ENCODE measurements around the gene ZNRF1.

GRCh38 chr16:75053791-75054555 lies 55.1 kb downstream of the ZNRF1 start:
- TF ChIP-seq, protein P1, sequence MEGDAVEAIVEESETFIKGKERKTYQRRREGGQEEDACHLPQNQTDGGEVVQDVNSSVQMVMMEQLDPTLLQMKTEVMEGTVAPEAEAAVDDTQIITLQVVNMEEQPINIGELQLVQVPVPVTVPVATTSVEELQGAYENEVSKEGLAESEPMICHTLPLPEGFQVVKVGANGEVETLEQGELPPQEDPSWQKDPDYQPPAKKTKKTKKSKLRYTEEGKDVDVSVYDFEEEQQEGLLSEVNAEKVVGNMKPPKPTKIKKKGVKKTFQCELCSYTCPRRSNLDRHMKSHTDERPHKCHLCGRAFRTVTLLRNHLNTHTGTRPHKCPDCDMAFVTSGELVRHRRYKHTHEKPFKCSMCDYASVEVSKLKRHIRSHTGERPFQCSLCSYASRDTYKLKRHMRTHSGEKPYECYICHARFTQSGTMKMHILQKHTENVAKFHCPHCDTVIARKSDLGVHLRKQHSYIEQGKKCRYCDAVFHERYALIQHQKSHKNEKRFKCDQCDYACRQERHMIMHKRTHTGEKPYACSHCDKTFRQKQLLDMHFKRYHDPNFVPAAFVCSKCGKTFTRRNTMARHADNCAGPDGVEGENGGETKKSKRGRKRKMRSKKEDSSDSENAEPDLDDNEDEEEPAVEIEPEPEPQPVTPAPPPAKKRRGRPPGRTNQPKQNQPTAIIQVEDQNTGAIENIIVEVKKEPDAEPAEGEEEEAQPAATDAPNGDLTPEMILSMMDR (IDR thresholded peaks at IDR 0.05 in 8 of 11, conservative IDR thresholded peaks at IDR 0.05 in 3 of 11): no peak
- no peak for TF ChIP-seq POLR2A (IDR thresholded peaks at IDR 0.05)
- no peak for TF ChIP-seq POLR2AphosphoS5 (IDR thresholded peaks at IDR 0.05)
